Stimulated activated CD4-positive, alpha-beta T cell treated with anti-CD3 and anti-CD28 coated beads, Interleukin-15, amount 100 ng/mL, for 24 hours (primary cell): ENCODE results near the gene OGFRL1.
"Not testable (repeated sequence)": the region's sequence is repeated elsewhere in the genome, so short reads cannot be mapped to it uniquely, and the experiment has no call there.

Experiments used
- DNase-seq: peaks from one replicate; pipeline ENCODE4 v3.0.0-alpha.2; 2020

Gene OGFRL1

DNA sequence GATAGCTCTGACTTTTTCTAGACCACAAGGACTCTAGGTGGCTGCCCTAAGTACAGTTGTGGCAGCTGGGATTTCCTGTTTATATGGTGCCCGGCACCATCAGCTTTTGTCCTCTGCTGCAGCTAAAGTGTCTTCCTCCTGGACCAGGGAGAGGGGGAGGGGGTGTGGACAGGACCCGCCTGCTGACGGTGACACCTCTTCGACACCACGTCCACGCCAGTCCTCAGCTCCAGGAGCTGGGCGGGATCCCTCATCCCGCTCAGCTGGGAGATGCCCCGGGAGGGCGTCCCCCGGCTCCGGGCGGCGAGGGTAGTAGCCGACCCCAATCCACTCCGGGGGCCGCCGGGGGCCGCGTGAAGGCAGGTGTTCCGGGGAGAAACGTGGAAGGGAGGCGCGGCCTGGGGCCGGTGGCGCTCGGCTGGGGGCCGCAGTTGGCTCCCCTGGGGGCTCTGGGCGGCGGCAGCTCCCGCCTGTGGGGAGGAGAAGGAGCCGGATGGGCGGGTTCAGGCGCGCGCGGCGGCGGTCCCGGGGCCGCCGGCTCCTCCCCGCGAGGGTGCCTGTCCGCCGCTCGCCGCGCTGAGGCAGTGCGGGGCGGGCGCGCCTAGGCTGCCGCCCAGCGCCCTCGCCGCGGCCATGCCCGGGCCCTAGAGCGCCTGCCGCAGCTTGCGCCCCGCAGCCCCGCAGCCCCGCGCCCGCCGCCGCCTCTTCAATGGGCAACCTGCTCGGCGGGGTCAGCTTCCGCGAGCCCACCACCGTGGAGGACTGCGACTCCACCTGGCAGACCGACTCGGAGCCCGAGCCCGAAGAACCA is at the start of gene OGFRL1:
Gene OGFRL1 (plus strand): TSS at position 584 of the 811 bp plus-strand sequence. CDS start 126 bp downstream, at position 710.
- DNase-seq: peak; percentile 75

DNA sequence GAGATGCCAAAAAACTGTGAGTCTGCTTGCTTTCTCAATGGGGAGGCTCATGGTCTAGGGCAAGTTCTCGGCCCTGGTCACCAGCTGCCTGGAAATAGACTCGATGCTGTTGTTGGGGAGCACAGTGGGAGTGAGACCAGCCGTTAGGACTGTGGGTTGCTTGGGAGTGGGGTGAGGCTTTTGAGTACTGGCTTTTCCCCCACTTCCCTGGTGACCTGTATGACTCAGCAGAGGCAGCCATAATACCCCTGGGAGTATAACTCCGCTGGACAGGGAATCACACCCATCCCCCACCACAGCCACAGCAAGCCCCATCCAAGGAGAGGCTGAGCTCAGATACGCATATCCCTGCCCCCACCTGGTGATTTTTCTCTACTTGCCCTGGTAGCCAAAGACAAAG is 48.9 kb upstream of the OGFRL1 start:
- no peak for DNase-seq

DNA sequence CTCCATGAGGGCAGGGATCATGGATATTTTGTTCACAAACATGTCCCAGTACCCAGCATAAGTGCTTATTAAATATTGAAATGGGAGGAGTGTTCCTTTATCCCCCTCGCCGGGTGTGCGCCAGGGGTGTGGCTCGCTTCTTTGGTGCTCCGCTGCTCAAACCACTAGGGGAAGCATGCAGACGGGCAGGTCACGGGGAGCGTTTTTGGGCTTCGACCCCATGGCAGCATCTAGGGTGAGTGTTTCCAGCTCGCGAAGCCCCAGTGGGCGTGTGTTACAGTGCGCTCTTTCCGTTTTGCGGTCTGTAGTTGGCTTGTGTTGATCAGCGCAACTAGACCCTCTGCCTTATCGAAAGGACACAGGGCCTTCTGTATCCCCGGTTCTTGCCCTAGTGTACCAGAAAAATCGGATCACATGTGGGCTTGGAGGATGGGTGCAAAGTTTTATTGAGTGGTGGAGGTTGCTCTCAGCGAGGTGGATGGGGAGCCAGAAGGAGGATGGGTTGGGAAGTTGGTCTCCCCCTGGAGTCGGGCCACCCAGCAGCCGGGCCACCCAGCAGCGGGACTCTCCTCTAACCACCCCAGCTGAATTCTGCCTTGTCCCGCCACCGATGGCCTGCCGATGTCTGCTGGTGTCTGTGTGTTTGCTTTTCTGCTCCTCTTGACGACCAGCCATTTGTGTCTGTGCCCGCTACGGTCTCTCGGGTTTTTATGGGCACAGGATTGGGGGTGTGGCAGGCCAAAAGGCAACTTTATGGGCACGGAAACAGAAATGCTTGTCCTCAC is 43.2 kb upstream of the OGFRL1 start:
- DNase-seq: no peak

DNA sequence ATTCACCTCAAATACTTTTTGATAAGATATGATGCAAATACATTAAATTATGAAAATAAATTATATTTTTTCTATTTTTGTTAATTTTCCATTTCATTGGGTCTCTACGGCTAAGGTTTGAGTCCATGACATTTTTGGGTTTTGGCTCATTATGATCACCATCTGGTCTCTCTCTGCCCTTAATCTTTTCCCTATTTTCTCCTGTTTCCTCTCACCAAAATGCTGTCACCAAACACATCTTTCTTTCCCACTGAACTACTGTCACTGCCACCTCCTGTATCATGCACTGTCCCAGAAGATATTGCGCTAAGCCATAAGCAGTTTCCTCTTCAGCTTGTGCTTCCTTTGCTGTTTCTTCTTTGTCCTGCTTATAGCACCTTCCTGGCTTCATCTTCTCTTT is 42.0 kb upstream of the OGFRL1 start:
- DNase-seq: no peak

DNA sequence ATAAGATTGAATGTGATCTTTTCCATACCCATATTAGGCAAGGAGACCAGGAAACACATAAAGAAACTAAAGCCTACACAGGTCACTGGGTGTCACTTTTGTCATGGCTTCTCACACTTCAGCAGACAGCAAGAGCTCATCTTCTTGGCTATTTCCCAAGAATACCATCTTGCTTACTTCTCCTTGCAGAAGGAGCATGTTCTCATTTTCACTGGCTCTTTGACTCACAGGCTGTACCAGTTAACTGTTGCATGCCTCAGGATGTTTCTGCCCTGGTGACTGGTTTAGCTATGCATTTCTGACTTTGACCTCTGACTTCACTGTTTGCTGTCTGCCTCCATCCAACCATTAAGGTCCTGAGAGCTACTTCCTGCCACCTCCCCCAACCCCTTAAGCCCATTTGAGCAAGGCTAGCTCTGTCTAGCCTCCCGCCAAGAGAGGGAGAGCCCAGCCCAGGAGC is 40.3 kb upstream of the OGFRL1 start:
- DNase-seq: no peak

DNA sequence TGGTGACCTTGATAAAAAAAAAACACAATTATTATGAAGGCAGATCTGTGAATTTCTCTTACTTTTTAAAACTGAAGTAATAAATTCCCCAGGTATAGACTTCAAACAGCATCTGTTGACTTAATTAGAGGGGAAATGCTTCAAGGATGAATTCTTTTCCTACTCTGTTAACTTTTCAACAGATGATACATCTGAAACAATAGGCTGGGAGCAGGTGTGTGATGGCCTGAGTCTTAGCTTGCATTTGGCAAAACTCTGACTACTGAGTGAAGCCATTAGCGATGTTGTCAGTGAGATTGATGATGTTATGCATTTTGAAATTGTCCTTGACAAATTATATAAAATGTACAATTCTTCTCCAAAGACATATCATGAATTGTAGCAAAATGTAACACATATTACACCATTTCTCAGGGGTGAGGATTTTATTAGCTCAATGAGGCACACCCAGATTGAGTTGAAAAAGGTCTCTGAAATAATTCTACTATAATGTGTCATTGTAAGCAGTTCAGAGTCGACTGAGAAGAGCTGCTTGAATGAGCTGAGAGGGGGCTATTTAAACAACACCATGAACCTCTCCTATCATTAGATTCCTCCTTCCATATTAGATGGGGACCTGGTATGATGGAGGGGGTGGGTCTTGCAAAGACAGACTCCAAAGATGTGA is 39.6 kb upstream of the OGFRL1 start:
- no peak for DNase-seq

DNA sequence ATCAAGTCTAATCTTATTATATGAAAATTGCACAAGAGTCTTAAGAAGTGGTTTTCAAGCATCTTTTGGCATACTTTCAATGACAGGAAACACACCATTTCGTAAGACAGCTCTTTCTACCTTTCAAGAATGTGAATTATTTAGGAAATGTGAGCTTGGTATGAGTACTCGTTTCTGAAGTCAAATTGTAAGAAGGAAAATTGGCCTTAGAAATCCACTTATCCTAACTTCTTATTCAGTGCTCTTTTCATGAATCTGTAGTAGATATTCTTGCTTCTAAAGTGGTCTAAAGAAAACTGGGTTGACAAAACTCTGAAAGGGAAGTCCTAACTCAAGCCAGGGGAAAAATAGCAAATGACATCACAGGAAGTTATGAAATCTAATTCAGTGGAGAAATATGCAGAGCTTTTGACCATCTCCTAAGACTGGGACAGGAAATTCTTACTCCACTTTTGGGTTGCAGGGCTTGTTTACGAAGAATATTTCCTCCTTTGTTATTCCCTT is 38.5 kb upstream of the OGFRL1 start:
- no peak for DNase-seq

DNA sequence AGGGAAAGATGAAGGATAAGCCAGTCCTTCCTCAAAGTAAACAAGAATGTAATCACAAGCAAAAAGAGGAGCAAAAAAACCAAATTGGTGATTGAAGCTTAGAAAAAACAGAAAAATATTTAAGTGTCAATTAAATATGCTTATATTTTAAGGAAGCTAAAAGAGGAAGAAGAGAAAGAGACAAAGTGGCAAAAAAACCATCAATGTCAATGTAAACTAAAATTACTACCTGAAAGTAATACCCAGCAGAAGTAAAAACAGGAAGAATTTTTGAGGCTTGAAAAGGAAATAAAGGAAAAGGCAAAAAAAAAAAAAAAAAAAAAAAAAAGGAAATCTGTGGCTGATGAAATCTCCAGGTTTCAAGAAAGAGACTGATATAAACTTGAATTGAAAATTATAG is 36.2 kb upstream of the OGFRL1 start:
- no peak for DNase-seq

DNA sequence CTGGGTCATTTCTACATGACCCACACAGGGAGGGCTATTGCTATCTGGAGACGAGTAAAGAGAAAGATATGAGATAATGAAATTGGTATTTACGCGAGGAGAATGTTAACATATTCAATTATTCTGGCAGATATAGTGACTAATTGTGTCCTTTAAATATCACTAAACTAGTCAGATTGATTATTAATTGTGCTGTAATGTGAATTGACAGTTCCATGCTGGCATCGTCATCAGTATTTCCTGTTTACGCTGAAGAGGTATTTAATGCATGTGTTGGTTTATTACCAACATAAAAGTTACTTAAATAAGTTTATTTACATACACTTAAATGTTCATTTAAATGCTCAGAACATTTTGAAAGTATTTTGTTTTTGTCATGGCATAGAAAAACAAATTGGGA is 35.7 kb upstream of the OGFRL1 start:
- DNase-seq: no peak

DNA sequence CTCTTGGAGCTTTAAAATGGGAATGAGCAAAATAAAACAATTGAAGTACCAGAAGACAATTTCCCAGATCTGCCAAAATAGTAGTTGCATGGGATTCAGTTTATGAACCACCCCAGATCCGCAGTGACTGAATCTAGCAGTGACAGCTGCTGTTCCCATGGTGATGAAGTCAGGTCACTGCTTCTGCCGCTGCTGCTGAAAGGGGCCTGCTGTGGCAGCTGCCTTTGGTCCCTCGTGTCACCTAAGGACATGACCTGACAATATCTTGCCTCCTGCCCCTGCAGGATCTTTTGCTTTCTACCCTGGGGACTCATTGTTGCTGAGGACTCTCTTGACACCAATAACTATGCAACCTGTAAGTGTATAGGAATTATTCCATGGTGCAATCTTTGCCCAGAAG is 34.3 kb upstream of the OGFRL1 start:
- DNase-seq: no peak

DNA sequence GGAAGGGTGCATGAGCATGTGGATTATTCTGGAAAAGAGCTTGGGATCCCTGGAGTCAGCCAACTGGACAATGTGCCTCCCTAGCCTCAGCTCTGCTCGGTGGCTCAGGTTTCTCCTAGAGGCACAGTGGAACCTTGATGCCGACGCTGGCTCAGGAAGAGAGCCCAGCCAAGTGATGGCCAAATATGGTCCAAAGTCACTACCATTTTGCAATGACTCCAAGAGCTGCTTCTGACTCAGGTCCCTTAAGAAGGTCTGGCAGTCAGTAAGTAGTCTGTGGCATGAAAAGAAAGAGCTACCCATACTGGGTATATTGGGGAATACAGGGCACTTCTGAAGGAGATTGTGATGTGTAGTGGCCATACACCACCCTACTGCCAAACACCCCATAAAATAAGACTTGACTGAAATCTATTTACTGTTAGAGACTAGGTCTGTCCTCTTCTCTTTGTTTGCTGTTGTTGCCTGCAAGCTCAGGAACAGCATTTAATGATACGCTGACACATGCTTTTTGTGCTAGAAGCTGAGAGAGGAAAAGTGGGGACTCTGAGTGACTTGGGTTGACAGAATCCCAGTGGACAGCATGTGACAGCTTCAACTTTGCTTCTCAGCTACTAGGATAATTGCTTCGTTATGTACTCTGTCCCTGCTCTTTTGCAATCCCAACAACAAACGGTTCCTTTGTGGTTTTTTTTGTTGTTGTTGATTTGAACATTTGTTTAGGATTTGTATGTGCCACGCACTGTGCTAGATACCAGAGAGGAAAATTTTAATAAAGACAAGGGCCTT is 30.3 kb upstream of the OGFRL1 start:
- DNase-seq: no peak

DNA sequence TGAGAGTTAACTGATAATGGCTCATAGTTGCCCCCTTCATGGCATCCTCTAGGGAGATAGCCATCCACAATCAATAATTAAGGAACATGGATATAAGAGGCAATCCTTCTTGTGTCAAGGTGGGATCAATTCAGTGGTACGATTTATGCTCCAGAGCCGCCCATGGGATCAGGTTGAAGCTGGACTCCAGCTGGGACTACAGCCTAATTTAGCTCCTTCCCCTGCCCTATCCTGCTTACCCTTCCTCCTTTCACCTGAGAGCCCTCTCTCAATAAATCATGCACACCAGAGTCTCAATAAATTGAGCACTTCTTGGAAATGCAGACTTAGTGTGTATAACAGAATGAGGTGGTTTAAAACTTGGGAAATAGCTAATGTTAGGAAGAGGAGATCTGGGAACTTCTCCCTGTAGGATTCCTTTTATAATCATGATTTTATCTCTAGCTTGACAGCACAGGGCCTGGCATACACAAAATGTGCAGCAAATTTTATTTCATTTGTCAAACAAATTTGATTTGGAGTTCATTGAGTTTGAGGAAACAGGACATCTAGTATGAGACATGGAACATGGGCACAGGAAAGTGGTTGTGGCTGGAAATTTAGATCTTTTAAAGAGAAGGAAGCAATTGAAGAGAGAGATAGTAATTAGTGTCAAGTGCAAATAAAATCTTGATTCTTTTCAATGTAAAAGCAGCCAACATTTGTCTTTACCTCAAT is 28.6 kb upstream of the OGFRL1 start:
- DNase-seq: no peak

DNA sequence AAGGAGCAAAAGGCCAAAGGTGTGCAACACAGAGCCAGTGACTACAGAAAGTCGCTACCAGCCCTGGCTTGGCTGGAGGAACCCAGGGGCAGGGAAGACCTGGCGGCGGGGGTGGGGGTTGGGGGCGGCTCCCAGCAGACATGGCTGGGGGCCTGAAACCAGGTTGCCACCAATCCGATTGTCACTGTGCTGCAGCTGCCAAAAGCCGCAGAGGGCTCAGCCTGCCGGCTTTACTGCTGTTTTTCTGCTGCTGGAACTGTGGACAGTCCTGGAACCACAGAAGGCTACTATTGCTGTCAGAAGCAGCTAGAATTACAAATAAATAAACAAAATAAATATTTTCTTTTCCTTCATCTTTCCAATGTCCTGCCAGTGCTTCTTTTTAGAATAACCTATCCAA is 25.7 kb upstream of the OGFRL1 start:
- DNase-seq: no peak

DNA sequence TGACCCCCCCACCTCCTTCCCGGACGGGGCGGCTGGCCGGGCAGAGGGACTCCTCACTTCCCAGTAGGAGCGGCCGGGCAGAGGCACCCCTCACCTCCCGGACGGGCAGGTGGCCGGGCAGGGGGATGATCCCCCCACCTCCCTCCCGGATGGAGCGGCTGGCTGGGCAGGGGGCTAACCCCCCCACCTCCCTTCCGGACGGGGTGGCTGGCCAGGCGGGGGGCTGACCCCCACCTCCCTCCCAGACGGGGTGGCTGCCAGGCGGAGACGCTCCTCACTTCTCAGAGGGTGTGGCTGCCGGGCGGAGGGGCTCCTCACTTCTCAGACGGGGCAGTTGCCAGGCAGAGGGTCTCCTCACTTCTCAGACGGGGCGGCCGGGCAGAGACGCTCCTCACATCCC is 22.2 kb upstream of the OGFRL1 start:
- not testable (repeated sequence) for DNase-seq

DNA sequence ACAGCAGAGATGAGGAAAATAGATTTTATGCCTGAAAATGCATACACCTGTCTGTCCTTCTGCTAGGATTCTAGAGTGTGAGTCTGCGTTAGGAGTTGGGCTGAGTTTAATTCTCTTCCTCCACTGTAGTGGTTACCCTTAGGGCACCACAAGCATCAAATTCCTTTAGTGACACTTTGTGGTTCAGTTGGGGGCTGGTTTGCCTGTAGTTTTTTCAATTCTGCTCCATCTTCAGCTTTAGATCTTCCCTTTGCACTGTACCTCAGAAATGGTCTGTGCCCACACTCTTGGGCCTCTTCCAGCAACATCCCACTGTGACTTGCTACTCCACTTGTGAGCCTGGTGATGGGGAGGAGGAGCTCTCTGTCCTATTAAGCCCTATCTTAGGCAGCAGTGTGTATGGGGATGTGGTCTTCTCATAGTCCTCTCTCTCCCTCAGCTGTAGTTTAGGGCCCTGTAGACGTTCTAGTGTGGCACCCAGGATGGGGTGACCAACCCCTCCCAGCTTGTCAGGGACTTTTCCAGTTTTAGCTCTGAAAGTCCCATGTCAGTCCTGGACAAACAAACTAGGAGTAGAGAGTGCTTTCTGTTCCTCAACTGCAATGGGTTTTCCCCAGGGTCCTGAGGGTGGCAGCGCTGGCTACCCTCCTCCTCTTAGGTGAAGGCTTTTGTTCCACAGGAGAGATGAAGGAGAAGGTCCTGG is 19.7 kb upstream of the OGFRL1 start:
- DNase-seq: no peak

DNA sequence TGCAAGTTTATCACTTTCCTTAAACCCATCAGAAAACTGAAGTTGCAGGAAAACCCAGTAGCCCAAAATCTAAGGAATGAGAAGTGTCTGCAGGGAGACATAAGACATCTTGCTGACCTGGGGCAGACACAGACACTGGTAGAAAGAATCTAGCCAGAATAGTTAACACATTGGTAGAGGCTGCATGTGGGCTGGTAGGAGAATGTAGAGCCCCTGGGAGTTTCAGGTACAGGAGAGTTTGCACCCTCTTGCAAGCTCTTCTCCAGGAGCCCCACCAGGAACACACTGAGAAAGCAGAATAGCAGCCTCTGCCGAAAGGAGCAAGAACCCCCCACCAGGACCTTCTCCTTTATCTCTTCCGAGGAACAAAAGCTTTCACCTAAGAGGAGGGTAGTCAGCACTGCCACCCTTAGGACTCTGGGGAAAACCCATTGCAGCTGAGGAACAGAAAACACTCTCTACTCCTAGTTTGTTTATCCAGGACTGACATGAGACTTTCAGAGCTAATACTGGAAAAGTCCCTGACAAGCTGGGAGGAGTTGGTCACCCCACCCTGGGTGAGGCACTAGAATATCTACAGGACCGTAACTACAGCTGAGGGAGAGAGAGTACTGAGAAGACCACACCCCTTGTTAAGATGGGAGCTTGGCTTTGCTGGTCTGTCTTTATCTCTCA is 10.5 kb upstream of the OGFRL1 start:
- no peak for DNase-seq

DNA sequence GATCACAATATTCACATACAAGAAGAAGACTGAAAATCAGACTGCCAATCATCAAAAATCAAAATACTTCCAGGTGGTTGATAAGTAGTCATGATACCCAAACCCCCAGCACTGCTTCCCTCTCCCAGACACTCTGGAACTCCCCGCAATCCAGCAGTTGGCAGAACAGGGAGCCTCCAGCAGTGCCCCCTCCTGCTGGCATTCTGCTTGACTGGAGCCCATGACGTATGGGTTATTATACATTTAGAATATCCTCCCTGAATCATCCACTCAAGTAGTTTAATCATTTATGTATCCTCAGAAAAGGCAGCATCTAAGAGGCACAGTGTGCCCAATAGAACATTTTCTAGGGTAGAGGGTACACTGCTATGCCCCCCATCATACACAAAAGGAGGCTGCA is 9.3 kb upstream of the OGFRL1 start:
- no peak for DNase-seq

DNA sequence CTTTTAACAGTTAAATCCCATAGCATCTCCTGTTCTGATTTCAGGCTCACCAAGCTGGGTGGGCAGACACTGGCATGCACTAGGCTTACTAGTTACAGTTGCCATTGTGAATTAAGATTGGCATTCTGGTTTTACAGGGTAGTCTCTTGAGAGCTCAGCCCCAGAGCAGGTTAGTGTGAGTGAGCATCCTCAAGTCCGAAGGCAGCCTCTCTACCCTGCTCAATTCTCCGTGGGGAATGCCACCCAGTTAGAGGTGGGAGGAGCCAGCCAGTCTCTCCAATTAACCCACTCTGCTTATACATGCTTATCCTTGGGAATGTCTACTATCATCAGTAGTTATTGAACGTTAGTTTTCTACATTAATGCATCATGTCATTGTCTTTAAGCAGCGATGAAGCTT is 8.9 kb upstream of the OGFRL1 start:
- DNase-seq: no peak

DNA sequence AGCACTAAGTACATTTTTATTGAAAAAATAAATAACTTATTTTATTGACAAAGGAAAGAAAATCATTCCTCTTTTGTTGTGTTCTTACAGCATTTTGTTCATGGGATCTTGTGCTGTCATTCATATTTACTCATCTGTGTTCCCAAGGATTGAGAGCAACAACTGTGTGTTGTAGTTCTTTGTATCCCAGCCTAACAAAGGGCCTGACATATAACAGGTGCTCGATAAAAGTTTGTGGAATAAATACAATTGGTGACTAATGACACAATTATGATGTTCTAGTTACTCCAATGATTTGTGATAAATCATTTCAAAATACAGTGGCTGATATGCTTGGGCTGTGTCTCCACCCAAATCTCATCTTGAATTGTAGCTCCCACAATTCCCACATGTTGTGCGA is 7.9 kb upstream of the OGFRL1 start:
- no peak for DNase-seq

DNA sequence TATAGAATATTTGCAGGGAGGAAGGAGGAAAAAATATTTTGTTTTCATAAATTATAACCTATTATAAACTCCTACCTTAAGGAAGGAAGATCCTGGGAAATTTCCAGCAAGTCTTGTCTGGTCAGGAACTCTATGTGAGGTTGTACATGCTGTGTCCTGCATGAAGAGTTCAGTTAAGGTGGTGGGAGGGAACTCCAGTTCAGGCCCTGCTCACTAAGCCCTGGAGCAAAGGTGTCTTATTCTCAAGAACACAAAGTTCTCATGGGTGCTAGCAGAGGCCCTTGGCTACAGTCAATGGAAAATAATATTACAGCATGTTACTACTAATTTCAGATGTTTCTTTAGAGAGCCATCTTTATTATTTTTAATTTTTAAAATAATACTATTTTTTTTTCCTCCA is 3.8 kb upstream of the OGFRL1 start:
- no peak for DNase-seq

DNA sequence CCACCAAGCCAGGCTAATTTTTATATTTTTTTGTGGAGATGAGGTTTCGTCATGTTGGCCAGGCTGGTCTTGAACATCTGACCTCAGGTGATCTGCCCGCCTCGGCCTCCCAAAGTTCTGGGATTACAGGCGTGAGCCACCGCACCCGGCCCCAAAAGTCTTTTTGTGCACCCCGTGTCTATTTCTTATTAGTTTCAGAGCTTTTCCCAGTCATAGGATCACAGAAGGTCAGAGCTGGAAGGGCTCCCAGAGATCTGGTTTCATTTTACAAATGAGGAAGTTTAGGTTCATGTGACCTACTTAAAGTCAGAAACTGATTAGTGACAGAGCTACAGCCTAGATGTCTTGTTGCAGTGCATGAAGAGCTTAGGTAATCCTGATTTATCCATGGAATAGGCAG is 1.6 kb upstream of the OGFRL1 start:
- no peak for DNase-seq
